GM03348 (cell line): Measurements from ENCODE around the gene SFRP5.
A peak's percentile ranks its signal among the peaks of the same experiment; 100 is the strongest.

ENCODE experiments used
- DNase-seq: peaks from one replicate; pipeline ENCODE4 v3.0.0; 2012; ENCODE audit warnings: low spot score

The SFRP5 gene

DNA sequence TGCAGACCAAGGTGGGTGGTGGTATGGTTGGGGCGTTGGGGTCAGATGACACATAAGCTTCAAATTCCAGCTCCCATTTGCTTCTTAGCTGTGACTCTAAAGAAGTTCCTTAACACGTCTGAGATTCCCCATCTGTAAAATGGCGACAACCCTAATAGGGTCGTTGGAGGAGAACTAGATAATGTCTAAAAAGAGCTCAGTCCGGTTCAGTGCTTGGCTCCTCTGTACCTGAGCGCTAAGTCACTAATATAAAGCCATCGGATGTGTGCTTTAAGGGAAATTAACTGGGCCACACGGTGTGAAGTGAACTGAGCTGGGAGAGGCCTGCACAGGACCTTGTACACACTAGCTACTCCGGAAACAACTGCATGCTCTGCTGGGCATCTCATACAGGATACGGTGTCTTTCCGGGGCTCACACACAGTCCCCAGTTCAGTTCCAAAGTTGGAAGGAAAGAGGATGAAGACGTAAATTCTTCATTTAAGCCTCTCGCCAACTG lies 35.3 kb downstream of the SFRP5 start:
- no peak for DNase-seq

DNA sequence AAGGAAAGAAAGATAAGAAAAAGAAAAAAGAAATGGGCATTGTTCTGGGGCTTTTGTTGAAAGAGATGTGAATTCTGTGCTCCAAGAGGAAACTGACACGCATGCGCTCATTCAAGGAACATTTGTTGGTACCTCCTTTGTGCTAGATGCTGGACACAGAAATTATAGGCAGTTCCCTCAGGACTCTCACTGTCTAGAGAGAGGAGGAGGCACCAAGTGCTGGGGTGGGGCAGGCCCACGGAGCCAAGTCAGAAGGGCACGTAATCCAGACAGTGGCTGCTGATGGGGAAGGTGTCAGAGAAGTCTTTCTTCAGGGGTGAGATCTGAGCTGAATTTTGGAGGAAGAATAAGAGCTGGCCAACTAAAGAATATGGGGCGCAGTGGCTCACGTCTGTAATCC lies 37.8 kb downstream of the SFRP5 start:
- DNase-seq, result no peak

DNA sequence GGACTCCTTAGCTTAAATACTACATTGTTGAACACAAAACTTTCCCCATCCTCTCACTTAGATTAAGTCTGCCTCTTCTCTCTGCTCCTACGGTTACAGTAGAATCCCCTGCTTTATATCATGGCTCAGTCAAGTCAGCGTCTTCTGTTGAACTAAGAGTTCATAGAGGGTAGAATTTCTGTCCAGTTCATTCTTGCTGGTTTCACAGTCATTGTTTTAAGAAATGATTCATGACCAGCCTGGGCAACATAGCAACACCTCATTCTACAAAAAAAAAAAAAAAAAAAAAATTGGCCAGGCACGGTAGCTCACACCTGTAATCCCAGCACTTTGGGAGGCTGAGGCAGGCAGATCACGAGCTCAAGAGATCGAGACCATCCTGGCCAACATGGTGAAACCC lies 38.5 kb downstream of the SFRP5 start:
- no peak for DNase-seq

DNA sequence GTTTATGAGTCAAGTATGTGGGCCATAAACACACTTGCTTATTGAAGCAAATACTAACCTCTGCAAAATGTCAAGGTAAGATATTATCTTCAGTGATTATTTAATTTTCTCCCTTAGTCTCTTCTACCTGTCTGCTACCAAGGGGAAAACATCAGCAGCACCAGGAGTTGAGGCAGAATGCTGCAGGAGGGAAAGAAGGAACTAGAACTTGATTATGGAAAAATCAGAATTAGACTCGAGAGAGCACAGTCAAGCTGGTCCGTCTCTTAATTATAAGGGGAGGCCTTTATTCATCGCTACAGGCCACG lies 39.8 kb downstream of the SFRP5 start:
- DNase-seq, result no peak

DNA sequence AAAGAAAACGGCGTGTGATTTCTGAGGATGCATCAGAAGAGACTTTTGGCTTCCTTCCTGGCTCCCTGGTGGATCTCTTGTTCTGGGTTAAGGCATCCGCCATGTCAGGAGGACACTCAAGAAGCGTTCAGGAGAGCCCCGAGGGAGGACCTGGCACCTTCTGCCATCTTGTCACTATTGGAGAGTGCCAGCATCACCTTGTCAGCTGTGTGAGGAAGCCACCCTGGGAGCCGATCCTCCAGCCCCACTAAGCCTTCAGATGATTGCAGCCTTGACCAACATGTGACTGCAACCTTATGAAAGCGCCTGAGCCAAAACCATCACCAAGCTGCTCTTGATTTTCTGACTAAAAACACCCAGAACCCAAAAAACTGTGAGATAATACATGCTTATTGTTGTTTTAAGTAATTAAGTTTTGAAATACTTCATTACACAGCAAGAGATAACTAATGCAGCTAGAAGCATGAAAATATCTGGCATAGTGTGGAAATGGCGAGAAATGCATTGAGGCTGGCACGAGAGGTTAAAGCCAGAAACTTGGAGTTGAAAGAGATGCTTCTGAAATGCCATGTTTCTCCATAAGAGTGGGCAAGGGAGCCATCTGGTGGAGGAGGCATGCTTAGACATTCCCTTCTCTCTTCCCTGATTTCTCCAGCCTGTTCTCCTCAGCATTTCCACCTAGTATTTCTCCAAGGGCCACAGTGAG lies 40.3 kb downstream of the SFRP5 start:
- peak; percentile 78 for DNase-seq

DNA sequence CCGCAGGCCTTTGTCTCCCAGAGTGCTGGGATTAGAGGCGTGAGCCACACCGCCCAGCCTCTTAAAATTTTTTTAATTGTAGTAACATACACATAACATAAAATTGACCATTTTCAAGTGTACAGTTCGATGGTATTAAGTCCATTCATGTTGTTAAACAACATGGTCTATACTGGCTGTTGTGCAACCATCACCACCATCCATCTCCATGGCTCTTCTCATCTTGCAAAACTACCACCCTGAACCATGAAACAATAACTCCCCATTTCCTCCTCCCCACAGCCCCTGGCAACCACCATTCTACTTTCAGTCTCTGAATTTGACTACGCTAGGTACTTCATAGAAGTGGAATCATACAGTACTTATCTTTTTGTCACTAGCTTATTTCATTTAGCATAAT lies 42.8 kb downstream of the SFRP5 start:
- DNase-seq, result no peak

DNA sequence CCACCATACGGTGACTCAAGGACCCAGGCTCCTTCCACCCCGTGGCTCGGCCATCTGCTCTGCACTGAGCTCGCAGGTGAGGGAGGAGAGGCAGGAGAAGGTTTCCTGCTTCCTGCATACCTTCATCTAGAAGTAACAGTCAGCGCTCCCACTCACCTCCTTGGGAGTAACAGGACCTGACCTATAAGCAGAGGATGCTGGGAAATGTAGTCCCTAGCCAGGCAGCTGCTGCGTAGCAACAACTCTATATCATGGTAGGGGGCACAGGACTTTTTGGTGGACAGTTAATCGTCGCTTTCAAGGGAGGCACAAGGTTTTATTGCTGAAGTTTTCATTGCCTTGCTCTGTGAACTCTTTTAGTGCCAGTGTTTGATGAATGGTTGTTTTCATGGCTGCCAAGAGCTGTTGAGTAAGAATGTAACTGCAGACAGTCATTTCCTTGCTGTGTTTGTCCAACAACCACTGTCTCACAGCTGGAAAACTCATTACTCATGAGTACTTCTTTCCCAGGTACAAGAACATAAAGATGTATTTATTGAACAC lies 45.1 kb downstream of the SFRP5 start:
- peak; percentile 72 for DNase-seq

DNA sequence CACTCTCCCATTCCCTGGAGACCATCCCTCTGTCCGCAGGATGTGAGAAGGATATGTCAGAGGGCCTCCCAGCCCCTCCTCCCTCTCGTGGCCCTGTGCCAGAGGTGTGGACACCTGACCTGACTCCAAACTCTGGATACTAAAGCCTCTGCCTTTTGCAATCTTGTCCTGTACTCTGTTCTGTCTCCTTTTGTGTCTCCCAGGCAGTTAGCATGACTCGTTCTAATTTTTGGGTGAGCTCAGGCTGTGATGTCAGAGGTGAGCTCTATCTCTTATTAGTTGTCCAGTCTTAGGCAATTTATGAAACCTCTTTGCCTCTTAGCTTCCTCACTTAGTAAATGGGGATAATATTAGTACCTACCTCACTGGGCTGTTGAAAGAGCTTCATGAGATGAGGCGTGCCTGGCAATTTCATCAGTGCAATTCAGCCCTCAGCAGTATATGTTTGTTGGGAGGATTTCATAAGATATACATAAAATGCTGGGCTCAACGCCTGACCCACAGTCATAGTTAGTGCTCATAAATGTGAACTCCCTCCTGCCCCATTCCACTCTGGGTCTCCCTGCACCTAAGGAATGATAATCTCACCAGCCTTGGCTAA lies 47.4 kb downstream of the SFRP5 start:
- peak; percentile 40 for DNase-seq

DNA sequence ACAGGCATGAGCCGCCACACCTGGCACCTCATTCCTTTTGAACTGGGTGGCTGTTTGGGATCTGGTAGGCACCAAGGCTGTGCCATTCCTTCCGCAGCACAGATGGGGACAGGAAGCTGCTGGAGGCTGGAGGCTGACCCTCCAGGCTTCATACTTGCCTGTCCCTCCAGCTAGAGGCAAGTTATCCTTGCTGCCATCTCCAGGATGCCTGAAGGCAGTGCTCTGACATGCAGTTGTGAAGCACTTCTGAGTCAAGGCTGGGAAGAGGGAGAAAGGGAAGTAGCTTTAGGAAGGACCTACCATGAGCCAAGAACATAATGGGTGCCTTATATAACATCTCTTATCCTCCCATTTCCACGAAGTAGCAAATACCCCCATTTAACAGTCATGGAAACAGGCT lies 48.8 kb downstream of the SFRP5 start:
- no peak for DNase-seq

DNA sequence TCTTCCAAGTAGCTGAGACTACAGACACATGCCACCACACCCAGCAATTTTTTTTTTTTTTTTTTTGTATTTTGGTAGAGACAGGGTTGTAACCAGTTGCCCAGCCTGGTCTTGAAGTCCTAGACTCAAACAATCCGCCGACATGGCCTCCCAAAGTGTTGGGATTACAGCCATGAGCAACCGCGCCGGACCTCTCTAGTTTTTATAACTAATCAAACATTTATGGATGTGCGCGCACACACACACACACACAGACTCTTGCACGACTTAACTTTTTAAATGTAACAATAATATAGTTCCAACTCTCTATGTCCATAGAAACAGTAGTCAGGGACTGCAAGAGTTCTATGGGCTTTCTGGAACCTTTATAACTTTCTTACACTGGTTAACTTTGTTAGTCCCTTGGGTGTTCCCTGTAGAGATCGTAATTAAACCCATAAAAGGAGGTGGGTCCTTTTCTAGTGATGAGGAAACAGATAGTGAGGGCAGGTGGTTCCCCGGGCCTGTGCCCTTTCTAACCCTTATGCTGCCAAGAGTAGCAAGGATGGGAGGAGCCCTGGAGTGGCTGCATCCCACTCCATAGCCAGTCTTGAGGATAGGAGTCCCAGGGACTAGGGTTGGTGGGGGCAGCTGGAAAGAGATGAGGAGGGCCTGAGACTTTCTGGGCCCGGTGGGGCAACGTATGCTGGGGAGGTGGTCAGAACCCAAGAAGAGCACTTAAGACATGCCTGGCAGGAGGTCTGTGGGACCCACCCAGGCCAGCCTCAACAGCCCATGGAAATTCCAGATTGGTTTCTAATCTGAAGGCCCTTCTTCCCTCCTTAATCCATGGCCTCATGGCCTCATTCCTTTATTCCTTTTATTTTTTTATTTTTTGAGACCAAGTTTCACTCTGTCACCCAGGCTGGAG lies 49.7 kb downstream of the SFRP5 start:
- DNase-seq, result no peak

DNA sequence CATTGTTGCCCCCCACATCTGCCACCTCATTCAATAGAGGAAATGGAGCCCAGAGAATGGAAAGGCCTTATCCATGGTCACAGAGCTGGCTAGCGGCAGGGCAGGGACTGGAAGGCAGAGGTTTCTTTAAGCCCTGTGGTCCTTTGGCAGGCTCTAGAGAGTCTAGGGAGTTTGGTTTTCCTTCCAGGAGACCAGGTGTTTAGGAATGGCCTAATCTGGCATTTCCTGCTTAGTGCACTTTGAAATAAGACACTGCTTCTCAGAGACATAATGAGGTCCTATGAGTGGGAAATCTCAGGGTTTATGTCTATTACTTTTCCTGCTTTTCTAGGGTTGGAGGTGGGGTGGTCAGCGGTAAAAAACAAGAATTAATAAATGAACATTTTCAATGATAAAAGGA lies 52.2 kb downstream of the SFRP5 start:
- no peak for DNase-seq

DNA sequence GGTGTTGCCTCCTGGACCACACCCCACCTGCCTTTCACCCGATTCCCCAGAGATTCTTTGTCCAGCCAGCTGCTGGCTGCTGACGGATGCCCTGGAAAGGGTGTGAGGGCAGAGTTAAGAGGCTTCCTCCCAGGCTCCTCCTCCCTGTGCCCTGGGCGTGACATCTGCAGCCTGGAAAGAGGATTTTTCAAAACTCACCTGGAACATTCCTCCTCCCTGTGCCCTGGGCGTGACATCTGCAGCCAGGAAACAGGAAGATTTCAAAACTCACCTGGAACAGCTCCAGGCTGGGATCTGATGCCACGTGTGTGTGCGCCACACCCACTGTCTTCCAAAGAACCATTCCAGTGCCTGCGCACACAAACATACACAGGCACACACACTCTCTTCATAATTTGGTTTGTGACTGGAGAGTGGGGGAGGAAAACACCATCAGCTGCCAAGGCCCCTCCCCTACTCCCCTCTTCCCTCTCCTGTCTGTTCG lies 53.1 kb downstream of the SFRP5 start:
- no peak for DNase-seq

DNA sequence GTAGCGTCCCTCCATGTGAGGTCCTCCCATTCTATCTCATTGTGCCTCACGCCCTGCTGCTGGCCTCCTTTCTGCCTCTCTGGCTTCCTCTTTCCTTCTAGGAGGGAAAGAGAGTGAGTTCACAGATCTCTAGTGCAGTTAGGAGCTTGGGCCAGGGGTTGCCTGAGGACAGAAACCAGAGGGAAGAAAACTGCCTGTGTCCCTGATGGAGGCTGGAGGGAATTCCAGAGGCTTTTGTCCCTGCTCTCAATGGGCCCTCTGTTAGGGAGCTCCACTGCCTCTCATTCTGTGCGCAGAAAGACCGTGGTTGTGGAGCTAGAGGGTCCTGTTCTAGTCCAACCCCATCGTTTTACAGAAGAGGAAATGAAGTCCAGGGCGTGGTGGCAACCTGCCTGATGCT lies 53.6 kb downstream of the SFRP5 start:
- no peak for DNase-seq

DNA sequence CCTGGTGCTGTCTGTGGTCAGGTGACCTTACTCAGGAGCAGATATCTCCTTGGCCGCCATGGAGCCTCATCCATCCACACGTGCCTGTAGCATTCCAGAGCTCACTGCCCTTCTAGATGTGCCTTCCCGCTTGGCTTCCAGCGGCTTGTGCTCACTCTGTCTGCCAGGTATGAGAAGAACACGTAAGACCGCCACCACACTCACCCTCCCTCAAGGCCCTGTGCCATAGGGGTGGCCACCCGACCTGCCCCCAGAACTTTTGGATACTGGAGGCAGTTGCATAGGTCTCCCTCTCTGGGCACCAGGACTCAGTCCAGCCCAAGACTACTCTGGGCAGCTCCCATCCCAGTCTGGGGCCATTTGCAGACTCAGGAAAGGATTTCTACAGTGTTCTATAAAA lies 54.2 kb downstream of the SFRP5 start:
- no peak for DNase-seq
